DND-41 (cell line): Measurements from ENCODE around the gene SALL4.
"Not testable (repeated sequence)": the region's sequence is repeated elsewhere in the genome, so short reads cannot be mapped to it uniquely, and the experiment has no call there.

Experiments
- ATAC-seq: fragments of 200-7000 bp; cut with Tn5 transposase; 3 replicates; pipeline ENCODE4 v1.9.1; 2021; ENCODE audit warnings: low read depth; ENCODE audit not compliant: insufficient read depth
- DNase-seq: peaks from one replicate; pipeline ENCODE4 v3.0.0-alpha.2; 2020
- H2AFZ ChIP-seq: 2 replicates; pipeline ENCODE4 v1.6.0; 2012; ENCODE audit warnings: low read depth, low read length
- H3K27ac ChIP-seq: 2 replicates; pipeline ENCODE4 v1.5.1; 2012; ENCODE audit warnings: low read length, inconsistent platforms
- H3K27me3 ChIP-seq: fragments of 200-600 bp; sonication (generic); 2 replicates; pipeline ENCODE4 v1.6.0; 2012; ENCODE audit warnings: low read length, mild to moderate bottlenecking, inconsistent platforms; ENCODE audit not compliant: insufficient read depth, poor library complexity
- H3K36me3 ChIP-seq: 2 replicates; pipeline ENCODE4 v1.5.1; 2012; ENCODE audit warnings: low read length, inconsistent platforms; ENCODE audit not compliant: insufficient read depth
- H3K4me1 ChIP-seq: 2 replicates; pipeline ENCODE4 v1.5.1; 2012; ENCODE audit warnings: mild to moderate bottlenecking, low read length; ENCODE audit not compliant: insufficient read depth
- H3K4me2 ChIP-seq: 2 replicates; pipeline ENCODE4 v1.6.0; 2012; ENCODE audit warnings: mild to moderate bottlenecking, moderate library complexity, low read length, inconsistent platforms; ENCODE audit not compliant: insufficient read depth
- H3K4me3 ChIP-seq, 2 experiments: fragments of 200-600 bp in 1 of 2; shearing (Covaris generic) in 1 of 2; 2 replicates each; pipeline ENCODE4 v1.5.1; 2012 to 2016; ENCODE audit warnings: inconsistent platforms in 2 of 2, low read length in 2 of 2, mild to moderate bottlenecking in 2 of 2, low read depth in 1 of 2, moderate library complexity in 1 of 2
- H3K79me2 ChIP-seq: 2 replicates; pipeline ENCODE4 v1.6.0; 2012; ENCODE audit warnings: low read length, inconsistent platforms; ENCODE audit not compliant: insufficient read depth
- H3K9ac ChIP-seq: 2 replicates; pipeline ENCODE4 v1.6.0; 2012; ENCODE audit warnings: low read depth, mild to moderate bottlenecking, inconsistent platforms, low read length, moderate library complexity
- H3K9me3 ChIP-seq: 2 replicates; pipeline ENCODE4 v1.5.1; 2012; ENCODE audit warnings: low read length, moderate library complexity, mild to moderate bottlenecking, inconsistent platforms; ENCODE audit not compliant: insufficient read depth, severe bottlenecking
- H4K20me1 ChIP-seq: 2 replicates; pipeline ENCODE4 v1.6.0; 2012; ENCODE audit warnings: low read length; ENCODE audit not compliant: insufficient read depth
- EZH2 ChIP-seq: IDR thresholded peaks from 3 replicates; pipeline ENCODE4 v1.6.1; 2012; ENCODE audit warnings: borderline replicate concordance, low read depth, mild to moderate bottlenecking, moderate library complexity, low read length, inconsistent platforms; ENCODE audit not compliant: severe bottlenecking
- TF ChIP-seq, protein P1 (sequence below): IDR thresholded peaks from 2 replicates; pipeline ENCODE4 v1.5.1; 2012; ENCODE audit warnings: borderline replicate concordance, low read length, moderate library complexity, mild to moderate bottlenecking; ENCODE audit not compliant: poor library complexity, severe bottlenecking; ENCODE audit errors: extremely low read depth

Gene SALL4

DNA sequence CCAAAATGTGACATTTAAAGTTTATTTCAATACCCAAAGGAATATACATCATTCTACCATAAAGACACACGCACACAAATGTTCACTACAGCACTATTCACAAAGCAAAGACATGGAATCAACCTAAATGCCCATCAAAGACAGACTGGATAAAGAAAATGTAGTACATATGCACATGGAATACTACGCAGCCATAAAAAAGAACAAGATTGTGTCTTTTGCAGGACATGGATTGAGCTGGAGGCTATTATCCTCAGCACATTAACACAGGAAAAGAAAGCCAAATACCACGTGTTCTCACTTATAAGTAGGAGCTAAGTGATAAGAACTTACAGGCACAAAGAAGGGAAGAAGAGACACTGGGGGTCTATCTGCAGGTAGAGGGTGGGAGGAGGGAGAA is 56.5 kb downstream of the SALL4 start:
- Histone ChIP-seq H3K27me3 (no peaks in the 10 kb centered on the region), H3K4me3 (no peak overlapping the region), H3K9me3 (no peaks in the 10 kb centered on the region), H4K20me1 (no peaks in the 10 kb centered on the region; the same call in 1 of the 2 replicates), H3K4me1 (no peaks in the 10 kb centered on the region), H3K36me3 (no peaks in the 10 kb centered on the region), H3K79me2 (no peaks in the 10 kb centered on the region), H3K9ac (no peak overlapping the region), H2AFZ (no peak overlapping the region), H3K27ac (no peak overlapping the region), H3K4me2 (no peak overlapping the region)
- ATAC-seq (no peak), DNase-seq (no peak)
- TF ChIP-seq, protein P1, sequence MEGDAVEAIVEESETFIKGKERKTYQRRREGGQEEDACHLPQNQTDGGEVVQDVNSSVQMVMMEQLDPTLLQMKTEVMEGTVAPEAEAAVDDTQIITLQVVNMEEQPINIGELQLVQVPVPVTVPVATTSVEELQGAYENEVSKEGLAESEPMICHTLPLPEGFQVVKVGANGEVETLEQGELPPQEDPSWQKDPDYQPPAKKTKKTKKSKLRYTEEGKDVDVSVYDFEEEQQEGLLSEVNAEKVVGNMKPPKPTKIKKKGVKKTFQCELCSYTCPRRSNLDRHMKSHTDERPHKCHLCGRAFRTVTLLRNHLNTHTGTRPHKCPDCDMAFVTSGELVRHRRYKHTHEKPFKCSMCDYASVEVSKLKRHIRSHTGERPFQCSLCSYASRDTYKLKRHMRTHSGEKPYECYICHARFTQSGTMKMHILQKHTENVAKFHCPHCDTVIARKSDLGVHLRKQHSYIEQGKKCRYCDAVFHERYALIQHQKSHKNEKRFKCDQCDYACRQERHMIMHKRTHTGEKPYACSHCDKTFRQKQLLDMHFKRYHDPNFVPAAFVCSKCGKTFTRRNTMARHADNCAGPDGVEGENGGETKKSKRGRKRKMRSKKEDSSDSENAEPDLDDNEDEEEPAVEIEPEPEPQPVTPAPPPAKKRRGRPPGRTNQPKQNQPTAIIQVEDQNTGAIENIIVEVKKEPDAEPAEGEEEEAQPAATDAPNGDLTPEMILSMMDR, result no peak
- no peak for TF ChIP-seq EZH2

DNA sequence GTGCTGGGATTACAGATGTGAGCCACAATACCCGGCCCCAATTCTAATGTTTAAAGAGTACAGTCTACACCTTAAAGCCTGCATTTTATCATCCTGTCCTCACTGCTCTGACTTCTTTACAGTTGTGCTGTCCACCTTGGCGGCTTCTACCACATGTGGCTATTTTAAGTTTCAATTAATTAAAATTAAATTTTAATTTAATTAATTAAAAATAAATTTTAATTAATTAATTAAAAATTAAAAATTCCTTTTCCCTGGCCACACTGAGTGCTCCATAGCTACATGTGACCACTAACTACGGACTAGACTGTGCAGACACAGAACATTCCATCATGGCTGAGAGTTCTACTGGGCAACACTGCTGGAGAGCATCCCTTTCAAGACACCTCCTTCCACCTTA is 61.5 kb downstream of the SALL4 start:
- ATAC-seq, result no peak
- no peaks in the 10 kb centered on the region for H3K79me2 ChIP-seq
- no peak overlapping the region for H3K27ac ChIP-seq
- DNase-seq, result no peak
- H3K9ac ChIP-seq, result no peak overlapping the region
- H2AFZ ChIP-seq, result no peak overlapping the region
- H3K27me3 ChIP-seq, result peaks cover 3% of the 10 kb centered on the region
- TF ChIP-seq, protein P1, result no peak
- TF ChIP-seq EZH2, result no peak
- no peaks in the 10 kb centered on the region for H3K4me1 ChIP-seq
- no peak overlapping the region for H3K4me2 ChIP-seq
- H3K9me3 ChIP-seq, result no peaks in the 10 kb centered on the region
- no peak overlapping the region for H3K4me3 ChIP-seq
- no peaks in the 10 kb centered on the region for H4K20me1 ChIP-seq
- no peaks in the 10 kb centered on the region for H3K36me3 ChIP-seq

DNA sequence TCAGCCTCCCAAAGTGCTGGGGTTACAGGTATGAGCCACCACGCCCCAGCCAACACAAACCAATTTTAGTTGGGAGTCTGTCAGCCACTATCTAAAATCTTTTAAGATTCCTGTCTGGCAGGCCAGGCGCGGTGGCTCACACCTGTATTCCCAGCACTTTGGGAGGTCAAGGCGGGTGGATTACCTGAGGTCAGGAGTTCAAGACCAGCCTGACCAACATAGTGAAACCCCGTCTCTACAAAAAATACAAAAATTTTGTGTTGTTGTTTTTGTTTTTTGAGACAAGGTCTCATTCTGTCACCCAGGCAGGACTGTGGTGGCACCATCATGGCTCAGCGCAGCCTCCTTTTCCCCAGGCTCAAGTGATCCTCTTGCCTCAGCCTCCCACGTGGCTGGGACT is 62.0 kb downstream of the SALL4 start:
- H4K20me1 ChIP-seq, H3K4me1 ChIP-seq, H3K9ac ChIP-seq, ATAC-seq, H3K36me3 ChIP-seq, H2AFZ ChIP-seq, H3K27ac ChIP-seq, H3K79me2 ChIP-seq, H3K27me3 ChIP-seq, DNase-seq, H3K4me2 ChIP-seq, H3K9me3 ChIP-seq, H3K4me3 ChIP-seq: not testable (repeated sequence)

DNA sequence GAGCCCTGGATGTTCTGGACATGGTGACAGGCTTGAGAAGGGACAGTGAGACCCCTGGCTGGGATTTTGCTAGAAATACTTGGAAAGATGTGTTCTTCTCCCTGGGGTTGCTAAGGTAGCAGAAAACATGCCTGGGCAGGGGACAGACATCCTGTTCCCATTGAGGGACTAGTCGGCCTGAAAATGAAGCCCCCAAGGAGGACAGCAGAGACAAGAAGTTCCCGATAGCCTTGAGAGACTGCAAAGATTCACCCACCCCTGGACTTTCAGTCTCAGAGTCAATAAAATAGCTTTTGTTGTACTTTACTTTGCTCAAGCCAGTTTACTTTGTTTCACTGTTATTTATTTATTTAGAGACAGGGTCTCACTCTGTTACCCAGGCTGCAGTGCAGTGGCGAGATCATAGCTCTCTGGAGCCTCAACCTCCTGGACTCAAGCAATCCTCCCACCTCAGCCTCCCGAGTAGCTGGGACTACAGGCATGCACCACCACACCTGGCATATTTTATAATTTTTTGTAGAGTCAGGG is 62.5 kb downstream of the SALL4 start:
- ATAC-seq, result no peak
- no peak overlapping the region for H3K4me3 ChIP-seq
- H3K36me3 ChIP-seq, result no peaks in the 10 kb centered on the region
- H3K27me3 ChIP-seq, result peaks cover 7% of the 10 kb centered on the region
- H3K9me3 ChIP-seq, result no peaks in the 10 kb centered on the region
- no peaks in the 10 kb centered on the region for H3K4me1 ChIP-seq
- no peaks in the 10 kb centered on the region for H3K79me2 ChIP-seq
- TF ChIP-seq, protein P1, result no peak
- TF ChIP-seq EZH2, result no peak
- no peaks in the 10 kb centered on the region for H4K20me1 ChIP-seq
- no peak overlapping the region for H2AFZ ChIP-seq
- no peak overlapping the region for H3K27ac ChIP-seq
- DNase-seq, result no peak
- H3K4me2 ChIP-seq, result no peak overlapping the region
- H3K9ac ChIP-seq, result no peak overlapping the region
